IMR-90 (cell line): Measurements from ENCODE around the gene USP28.

ENCODE experiments used
- CEBPB ChIP-seq: IDR thresholded peaks from 2 replicates; pipeline ENCODE4 v1.6.1; 2012; ENCODE audit warnings: low read depth, low read length, improper control_type of control experiment
- CHD1 ChIP-seq: IDR thresholded peaks from 2 replicates; pipeline ENCODE4 v1.6.1; 2012; ENCODE audit warnings: low read depth, low read length, improper control_type of control experiment
- MXI1 ChIP-seq: IDR thresholded peaks from 2 replicates; pipeline ENCODE4 v1.6.1; 2012; ENCODE audit warnings: low read depth, mild to moderate bottlenecking, low read length, moderate library complexity, borderline replicate concordance
- POLR2A ChIP-seq: IDR thresholded peaks from 2 replicates; pipeline ENCODE4 v1.6.1; 2012; ENCODE audit warnings: mild to moderate bottlenecking, low read depth, low read length
- TF ChIP-seq, protein P1 (sequence below): conservative IDR thresholded peaks from 2 replicates; pipeline ENCODE4 v1.5.1; 2012; ENCODE audit warnings: mild to moderate bottlenecking, low read depth, low read length, improper control_type of control experiment
- TF ChIP-seq, protein P2 (sequence below): fragments of 150-350 bp; IDR thresholded peaks from 2 replicates; pipeline ENCODE4 v1.6.1; 2016; ENCODE audit warnings: low read depth, mild to moderate bottlenecking, low read length, moderate library complexity, borderline replicate concordance
- TF ChIP-seq, protein P3 (sequence below): fragments of 150-350 bp; IDR thresholded peaks from 2 replicates; pipeline ENCODE4 v1.6.1; 2017; ENCODE audit warnings: mild to moderate bottlenecking, antibody characterized with exemption, low read length, low read depth

GRCh38 chr11:113885897-113886296 lies 10.5 kb upstream of the USP28 start:
- TF ChIP-seq MXI1 (no peak), POLR2A (no peak), CHD1 (no peak), CEBPB (no peak)
- TF ChIP-seq, protein P1, sequence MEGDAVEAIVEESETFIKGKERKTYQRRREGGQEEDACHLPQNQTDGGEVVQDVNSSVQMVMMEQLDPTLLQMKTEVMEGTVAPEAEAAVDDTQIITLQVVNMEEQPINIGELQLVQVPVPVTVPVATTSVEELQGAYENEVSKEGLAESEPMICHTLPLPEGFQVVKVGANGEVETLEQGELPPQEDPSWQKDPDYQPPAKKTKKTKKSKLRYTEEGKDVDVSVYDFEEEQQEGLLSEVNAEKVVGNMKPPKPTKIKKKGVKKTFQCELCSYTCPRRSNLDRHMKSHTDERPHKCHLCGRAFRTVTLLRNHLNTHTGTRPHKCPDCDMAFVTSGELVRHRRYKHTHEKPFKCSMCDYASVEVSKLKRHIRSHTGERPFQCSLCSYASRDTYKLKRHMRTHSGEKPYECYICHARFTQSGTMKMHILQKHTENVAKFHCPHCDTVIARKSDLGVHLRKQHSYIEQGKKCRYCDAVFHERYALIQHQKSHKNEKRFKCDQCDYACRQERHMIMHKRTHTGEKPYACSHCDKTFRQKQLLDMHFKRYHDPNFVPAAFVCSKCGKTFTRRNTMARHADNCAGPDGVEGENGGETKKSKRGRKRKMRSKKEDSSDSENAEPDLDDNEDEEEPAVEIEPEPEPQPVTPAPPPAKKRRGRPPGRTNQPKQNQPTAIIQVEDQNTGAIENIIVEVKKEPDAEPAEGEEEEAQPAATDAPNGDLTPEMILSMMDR: no peak
- TF ChIP-seq, protein P2, sequence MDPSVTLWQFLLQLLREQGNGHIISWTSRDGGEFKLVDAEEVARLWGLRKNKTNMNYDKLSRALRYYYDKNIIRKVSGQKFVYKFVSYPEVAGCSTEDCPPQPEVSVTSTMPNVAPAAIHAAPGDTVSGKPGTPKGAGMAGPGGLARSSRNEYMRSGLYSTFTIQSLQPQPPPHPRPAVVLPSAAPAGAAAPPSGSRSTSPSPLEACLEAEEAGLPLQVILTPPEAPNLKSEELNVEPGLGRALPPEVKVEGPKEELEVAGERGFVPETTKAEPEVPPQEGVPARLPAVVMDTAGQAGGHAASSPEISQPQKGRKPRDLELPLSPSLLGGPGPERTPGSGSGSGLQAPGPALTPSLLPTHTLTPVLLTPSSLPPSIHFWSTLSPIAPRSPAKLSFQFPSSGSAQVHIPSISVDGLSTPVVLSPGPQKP: no peak
- TF ChIP-seq, protein P3, sequence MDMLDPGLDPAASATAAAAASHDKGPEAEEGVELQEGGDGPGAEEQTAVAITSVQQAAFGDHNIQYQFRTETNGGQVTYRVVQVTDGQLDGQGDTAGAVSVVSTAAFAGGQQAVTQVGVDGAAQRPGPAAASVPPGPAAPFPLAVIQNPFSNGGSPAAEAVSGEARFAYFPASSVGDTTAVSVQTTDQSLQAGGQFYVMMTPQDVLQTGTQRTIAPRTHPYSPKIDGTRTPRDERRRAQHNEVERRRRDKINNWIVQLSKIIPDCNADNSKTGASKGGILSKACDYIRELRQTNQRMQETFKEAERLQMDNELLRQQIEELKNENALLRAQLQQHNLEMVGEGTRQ: no peak
